KMS-11 (cell line): ENCODE data around the gene R3HDM2.

Source experiments
- H2AFZ ChIP-seq: fragments of 200-600 bp; sonication (generic); 2 replicates; pipeline ENCODE4 v1.6.1; 2016; ENCODE audit warnings: antibody characterized with exemption, mixed run types, low read depth
- H3K27ac ChIP-seq: fragments of 200-600 bp; sonication (generic); 2 replicates; pipeline ENCODE4 v1.6.1; 2016; ENCODE audit warnings: mild to moderate bottlenecking, mixed run types
- H3K27me3 ChIP-seq: fragments of 200-600 bp; sonication (generic); 2 replicates; pipeline ENCODE4 v1.6.1; 2017; ENCODE audit warnings: mild to moderate bottlenecking, low read depth, mixed run types, moderate library complexity; ENCODE audit not compliant: insufficient read depth
- H3K36me3 ChIP-seq: fragments of 200-600 bp; sonication (generic); 2 replicates; pipeline ENCODE4 v1.6.1; 2017; ENCODE audit warnings: mild to moderate bottlenecking, mixed run types; ENCODE audit not compliant: insufficient read depth
- H3K4me1 ChIP-seq: fragments of 200-600 bp; sonication (generic); 2 replicates; pipeline ENCODE4 v1.6.1; 2016; ENCODE audit warnings: mild to moderate bottlenecking, low read depth, mixed run types; ENCODE audit not compliant: poor library complexity, severe bottlenecking
- H3K4me2 ChIP-seq: fragments of 200-600 bp; sonication (generic); 2 replicates; pipeline ENCODE4 v1.7.0; 2016; ENCODE audit warnings: mild to moderate bottlenecking, mixed run types
- H3K4me3 ChIP-seq: fragments of 200-600 bp; sonication (generic); IDR thresholded peaks from 2 replicates; pipeline ENCODE4 v1.6.1; 2017; ENCODE audit warnings: low read depth, low read length, mixed read lengths; ENCODE audit not compliant: insufficient read depth
- H3K79me2 ChIP-seq: fragments of 200-600 bp; sonication (generic); 2 replicates; pipeline ENCODE4 v1.6.1; 2016; ENCODE audit warnings: low read depth, mixed run types; ENCODE audit not compliant: insufficient read depth
- H3K9ac ChIP-seq: fragments of 200-600 bp; sonication (generic); 2 replicates; pipeline ENCODE4 v1.6.1; 2016; ENCODE audit warnings: mild to moderate bottlenecking, mixed run types
- H4K20me1 ChIP-seq: fragments of 200-600 bp; sonication (generic); 2 replicates; pipeline ENCODE4 v1.6.1; 2016; ENCODE audit warnings: mild to moderate bottlenecking, mixed run types; ENCODE audit not compliant: insufficient read depth
- CTCF ChIP-seq: fragments of 200-600 bp; sonication (generic); conservative IDR thresholded peaks from 2 replicates; pipeline ENCODE4 v1.6.1; 2017; ENCODE audit warnings: low read depth, mild to moderate bottlenecking, antibody characterized with exemption, low read length, moderate library complexity, mixed read lengths

Gene R3HDM2

DNA sequence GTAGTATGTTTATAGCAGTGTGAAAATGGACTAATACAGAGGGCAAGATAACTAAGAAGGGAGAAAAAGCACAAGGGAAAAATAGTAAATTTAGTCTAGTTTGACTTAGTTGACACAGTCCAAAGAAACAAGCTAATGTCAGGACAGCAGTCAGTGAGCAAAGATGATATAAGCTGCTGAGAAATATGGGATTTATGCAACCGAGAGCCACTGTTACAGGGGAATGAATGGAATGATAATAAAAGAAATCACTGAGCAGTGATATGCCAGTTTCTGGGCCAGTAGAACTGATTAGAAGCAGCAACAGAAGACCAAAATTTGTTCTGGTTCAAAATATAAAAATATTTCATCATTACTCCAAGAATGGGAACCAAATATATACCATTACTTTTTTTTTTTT is 60.1 kb downstream of the R3HDM2 start:
- Histone ChIP-seq H3K79me2 (no peaks in the 10 kb centered on the region), H2AFZ (no peak overlapping the region), H3K27me3 (no peaks in the 10 kb centered on the region), H3K9ac (no peak overlapping the region), H3K4me1 (peaks cover 5% of the 10 kb centered on the region), H3K4me3 (no peak overlapping the region), H4K20me1 (no peaks in the 10 kb centered on the region), H3K36me3 (0 out of 2 replicates have a peak, but pooled peaks cover 4% of the 10 kb centered on the region), H3K4me2 (no peak overlapping the region), H3K27ac (no peak overlapping the region)
- no peak for TF ChIP-seq CTCF

DNA sequence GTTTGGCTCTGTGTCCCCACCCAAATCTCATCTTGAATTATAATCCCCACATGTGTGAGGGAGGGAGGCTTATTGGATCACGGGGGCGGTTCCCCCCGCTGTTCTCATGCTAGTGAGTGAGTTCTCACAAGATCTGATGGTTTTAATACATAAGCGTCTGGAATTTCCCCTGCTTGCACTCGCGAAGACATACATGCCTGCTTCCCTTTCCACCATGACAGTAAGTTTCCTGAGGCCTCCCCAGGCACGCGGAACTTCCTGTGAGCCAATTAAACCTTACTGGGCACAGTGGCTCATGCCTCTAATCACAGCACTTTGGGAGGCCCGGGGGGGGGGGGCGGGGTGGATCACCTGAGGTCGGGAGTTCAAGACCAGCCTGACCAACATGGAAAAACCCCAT is 60.8 kb downstream of the R3HDM2 start:
- no peak for TF ChIP-seq CTCF
- H3K9ac ChIP-seq: no peak overlapping the region
- no peak overlapping the region for H3K4me2 ChIP-seq
- no peaks in the 10 kb centered on the region for H3K79me2 ChIP-seq
- no peaks in the 10 kb centered on the region for H3K4me1 ChIP-seq
- 0 out of 2 replicates have a peak, but pooled peaks cover 4% of the 10 kb centered on the region for H3K36me3 ChIP-seq
- no peaks in the 10 kb centered on the region for H4K20me1 ChIP-seq
- H3K4me3 ChIP-seq: no peak overlapping the region
- H3K27me3 ChIP-seq: no peaks in the 10 kb centered on the region
- H3K27ac ChIP-seq: no peak overlapping the region
- H2AFZ ChIP-seq: no peak overlapping the region

DNA sequence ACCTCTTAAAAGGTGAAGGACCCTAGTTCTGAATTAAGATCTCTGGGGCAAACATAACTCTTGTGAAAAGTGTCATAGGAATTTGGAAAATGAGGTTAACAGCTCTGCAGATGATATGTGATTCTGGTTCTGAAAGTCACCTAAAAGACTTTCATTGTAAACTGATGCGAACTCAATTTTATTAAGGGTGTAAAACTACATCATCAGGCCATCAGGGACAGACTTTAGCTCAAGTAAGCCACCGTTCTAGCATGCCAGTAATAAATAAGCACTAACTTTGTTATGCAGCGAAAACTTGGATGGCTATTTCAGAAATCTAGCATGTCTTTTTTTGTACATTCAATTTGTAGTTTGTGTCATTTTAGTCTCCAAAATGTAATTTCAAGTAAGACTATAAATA is 61.6 kb downstream of the R3HDM2 start:
- Histone ChIP-seq H3K4me3 (no peak overlapping the region), H3K27me3 (no peaks in the 10 kb centered on the region), H2AFZ (no peak overlapping the region), H4K20me1 (no peaks in the 10 kb centered on the region), H3K4me1 (no peaks in the 10 kb centered on the region), H3K9ac (no peak overlapping the region), H3K27ac (no peak overlapping the region), H3K79me2 (no peaks in the 10 kb centered on the region), H3K36me3 (0 out of 2 replicates have a peak, but pooled peaks cover 4% of the 10 kb centered on the region), H3K4me2 (no peak overlapping the region)
- TF ChIP-seq CTCF: no peak

DNA sequence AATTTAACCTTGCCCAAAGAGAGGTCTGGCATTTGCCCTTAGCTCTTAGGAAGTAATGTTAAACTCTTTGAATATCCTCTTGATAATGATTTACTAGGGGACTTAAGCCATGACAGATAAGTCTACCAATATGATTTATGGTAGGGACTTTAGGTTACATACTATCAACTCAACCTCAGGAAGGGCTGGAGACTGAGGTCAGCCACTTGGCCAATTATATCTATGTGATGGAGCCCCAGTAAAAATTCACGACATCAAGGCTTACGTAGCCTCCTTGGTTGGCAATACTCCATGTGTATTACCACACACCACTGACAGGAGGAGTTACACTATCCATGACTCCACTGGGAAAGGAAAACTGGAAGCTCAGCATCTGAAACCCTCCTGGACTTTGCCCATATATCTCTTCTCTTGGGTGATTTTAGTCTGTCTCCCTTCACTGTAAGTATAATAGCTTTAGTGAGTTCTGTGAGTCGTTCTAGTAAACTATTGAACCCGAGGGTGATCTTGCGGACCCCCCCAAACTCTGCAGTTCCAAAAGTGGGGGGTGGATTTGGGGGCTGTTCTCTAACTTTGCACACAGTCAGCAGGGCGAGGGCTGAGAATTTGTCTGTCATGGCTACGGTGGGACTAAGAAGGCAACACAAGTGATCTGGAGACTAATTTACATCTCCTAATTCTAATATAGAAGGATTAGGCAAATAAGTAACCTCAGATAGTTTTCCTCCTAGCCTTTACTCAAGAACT is 62.3 kb downstream of the R3HDM2 start:
- Histone ChIP-seq H3K36me3 (0 out of 2 replicates have a peak, but pooled peaks cover 4% of the 10 kb centered on the region), H3K4me1 (no peaks in the 10 kb centered on the region), H3K27me3 (no peaks in the 10 kb centered on the region), H3K9ac (no peak overlapping the region), H4K20me1 (no peaks in the 10 kb centered on the region), H3K27ac (no peak overlapping the region), H3K4me3 (no peak overlapping the region), H2AFZ (no peak overlapping the region), H3K4me2 (no peak overlapping the region), H3K79me2 (no peaks in the 10 kb centered on the region)
- TF ChIP-seq CTCF: no peak
